GM12878 (cell line): ENCODE data around the gene MPEG1. TPM values are rescaled to one million over a fixed set of nuclear protein-coding genes. Genes with fewer than 3 reads are reported as not detected.

Experiments
- ATAC-seq: fragments of 200-7000 bp; cut with Tn5 transposase; 3 replicates; pipeline ENCODE4 v1.9.1; 2020; ENCODE audit warnings: mild to moderate bottlenecking, moderate library complexity
- BruUV-seq: library from RNA; stranded (reverse); fragments of 400-500 nt; replicated peaks from 2 replicates; lab custom pipeline; 2021; lab: Mats Ljungman, UMichigan
- CTCF ChIA-PET: fragments of 300-600 bp; sonication (Branson Sonifier 250); formaldehyde crosslinking; extraction: SDS; loops from one replicate; lab custom pipeline; 2021; ENCODE audit warnings: inconsistent platforms; lab: Yijun Ruan, JAX
- POLR2A ChIA-PET: fragments of 350-600 bp; formaldehyde crosslinking; extraction: SDS; loops from one replicate; lab custom pipeline; 2021; ENCODE audit warnings: inconsistent platforms; lab: Charles Lee
- RAD21 ChIA-PET: fragments of 300-600 bp; sonication (Branson Sonifier 250); formaldehyde crosslinking; loops from one replicate; lab custom pipeline; 2023; ENCODE audit warnings: antibody characterized with exemption; ENCODE audit not compliant: unreplicated experiment; lab: Charles Lee
- SMC1A ChIA-PET: fragments of 300-600 bp; sonication (Branson Sonifier 250); formaldehyde crosslinking; loops from one replicate; lab custom pipeline; 2023; ENCODE audit not compliant: unreplicated experiment, uncharacterized antibody; lab: Charles Lee
- DNase-seq: peaks from one replicate; pipeline ENCODE4 v3.0.0-alpha.2; 2011; ENCODE audit warnings: low read depth, low spot score
- FAIRE-seq: peaks from 3 replicates; lab custom pipeline; 2011; peaks lifted over from hg19 to GRCh38; lab: Jason Lieb, UNC
- H2AFZ ChIP-seq: 2 replicates; pipeline ENCODE4 v1.6.0; 2011; ENCODE audit warnings: low read depth, low read length, control low read depth; ENCODE audit not compliant: control insufficient read depth
- H3K27ac ChIP-seq: 2 replicates; pipeline ENCODE4 v1.5.1; 2011; ENCODE audit warnings: control low read depth; ENCODE audit not compliant: control insufficient read depth, insufficient read depth
- H3K27me3 ChIP-seq, 2 experiments: replicated peaks in 1 of 2; 2 replicates each; pipeline versions ENCODE4 v1.6.0 to v1.6.1; 2011; ENCODE audit warnings: low read length in 1 of 2; ENCODE audit not compliant: control insufficient read depth in 2 of 2, insufficient read depth in 2 of 2
- H3K36me3 ChIP-seq, 2 experiments: 2 replicates each; pipeline ENCODE4 v1.5.1; 2011; ENCODE audit warnings: low read length in 1 of 2; ENCODE audit not compliant: control insufficient read depth in 2 of 2, insufficient read depth in 2 of 2
- H3K4me1 ChIP-seq: 2 replicates; pipeline ENCODE4 v1.6.1; 2011; ENCODE audit warnings: mild to moderate bottlenecking, low read length, moderate library complexity, mixed read lengths; ENCODE audit not compliant: control insufficient read depth, insufficient read depth
- H3K4me2 ChIP-seq: 2 replicates; pipeline ENCODE4 v1.6.0; 2011; ENCODE audit warnings: control low read depth; ENCODE audit not compliant: control insufficient read depth, insufficient read depth
- H3K4me3 ChIP-seq: fragments of 200-600 bp; sonication (generic); 2 replicates; pipeline ENCODE4 v1.5.1; 2016
- H3K79me2 ChIP-seq: 2 replicates; pipeline ENCODE4 v1.6.0; 2011; ENCODE audit warnings: low read length; ENCODE audit not compliant: control insufficient read depth, insufficient read depth
- H3K9ac ChIP-seq: 2 replicates; pipeline ENCODE4 v1.8.0; 2011; ENCODE audit warnings: low read length, control low read depth, mixed read lengths; ENCODE audit not compliant: control insufficient read depth, insufficient read depth
- H3K9me3 ChIP-seq: replicated peaks from 3 replicates; pipeline ENCODE4 v1.5.1; 2011; ENCODE audit warnings: mild to moderate bottlenecking, low read length; ENCODE audit not compliant: control insufficient read depth, insufficient read depth
- H4K20me1 ChIP-seq: 2 replicates; pipeline ENCODE4 v1.6.0; 2011; ENCODE audit not compliant: control insufficient read depth, insufficient read depth
- ASH2L ChIP-seq: fragments of 300-600, 200-600 bp; sonication (generic); IDR thresholded peaks from 2 replicates; pipeline ENCODE4 v1.6.1; 2017; ENCODE audit warnings: low read depth, mild to moderate bottlenecking, borderline replicate concordance
- CBX3 ChIP-seq: fragments of 200-600 bp; sonication (generic); IDR thresholded peaks from 2 replicates; pipeline ENCODE4 v1.6.1; 2016; ENCODE audit warnings: low read depth, borderline replicate concordance
- CREM ChIP-seq: IDR thresholded peaks from 2 replicates; pipeline ENCODE4 v1.6.1; 2014; ENCODE audit warnings: antibody characterized with exemption, low read depth
- EP300 ChIP-seq, 2 experiments: fragments of 150-350 bp in 1 of 2; IDR thresholded peaks; 2 replicates each; pipeline ENCODE4 v1.6.1; 2011 to 2012; ENCODE audit warnings: low read depth in 2 of 2, low read length in 2 of 2, borderline replicate concordance in 1 of 2, improper control_type of control experiment in 1 of 2, inconsistent platforms in 1 of 2; ENCODE audit not compliant: control insufficient read depth in 1 of 2
- GABPA ChIP-seq: IDR thresholded peaks from 2 replicates; pipeline ENCODE4 v1.6.1; 2014; ENCODE audit warnings: antibody characterized with exemption, low read depth, mild to moderate bottlenecking, inconsistent platforms
- HCFC1 ChIP-seq: fragments of 150-350 bp; IDR thresholded peaks from 2 replicates; pipeline ENCODE4 v1.6.1; 2014; ENCODE audit warnings: low read length
- IRF3 ChIP-seq: fragments of 450-650 bp; IDR thresholded peaks from 2 replicates; pipeline ENCODE4 v1.6.1; 2014; ENCODE audit warnings: mild to moderate bottlenecking
- LARP7 ChIP-seq: fragments of 450-650 bp; IDR thresholded peaks from 2 replicates; pipeline ENCODE4 v1.6.1; 2017; ENCODE audit warnings: mild to moderate bottlenecking
- MXI1 ChIP-seq: fragments of 150-350 bp; IDR thresholded peaks from 2 replicates; pipeline ENCODE4 v1.6.1; 2011; ENCODE audit warnings: low read depth, mild to moderate bottlenecking, inconsistent platforms, low read length, improper control_type of control experiment
- NFXL1 ChIP-seq: fragments of 450-650 bp; IDR thresholded peaks from 2 replicates; pipeline ENCODE4 v1.6.1; 2017; ENCODE audit warnings: antibody characterized with exemption, mild to moderate bottlenecking, borderline replicate concordance
- NRF1 ChIP-seq: conservative IDR thresholded peaks from 2 replicates; pipeline ENCODE4 v1.6.1; 2011; ENCODE audit warnings: mild to moderate bottlenecking, low read depth, low read length, improper control_type of control experiment
- SIN3A ChIP-seq: IDR thresholded peaks from 2 replicates; pipeline ENCODE4 v1.6.1; 2012; ENCODE audit warnings: low read depth, low read length, improper control_type of control experiment
- TCF12 ChIP-seq: IDR thresholded peaks from 2 replicates; pipeline ENCODE4 v1.6.1; 2011; ENCODE audit warnings: low read depth, mild to moderate bottlenecking, low read length
- WGBS: methylation state at CpG from one replicate; pipeline ENCODE4 v1.1.6; 2016; ENCODE audit warnings: low lambda C conversion rate; ENCODE audit not compliant: insufficient replicate concordance, insufficient coverage; ENCODE audit errors: missing lambda C conversion rate; 5-methylcytosine and 5-hydroxymethylcytosine counted together
- in situ Hi-C: fragments of 300-500 bp; cut with MboI; formaldehyde crosslinking; loops from 9 replicates; pipeline ENCODE4 v1.14.3; 2018; ENCODE audit warnings: mixed read lengths
- intact Hi-C: fragments of 100-400 bp; cut with micrococcal nuclease; formaldehyde crosslinking; loops from one replicate; pipeline ENCODE4 v1.14.2; 2022; ENCODE audit not compliant: unreplicated experiment
- polyA plus RNA-seq, 11 experiments: library from polyadenylated mRNA; depleted of rRNA in 4 of 11; unstranded in 6 of 11; stranded (reverse) in 5 of 11; fragments of >200 nt; fragmentation: Nextera tagmentation in 4 of 11; fragmentation: Illumina TruSeq in 1 of 11; extraction: Ambion mirVana in 4 of 11; extraction: Trizol in 1 of 11; gene quantifications; 1 replicate in 1 of 11; 2 replicates in 10 of 11; pipeline versions ENCODE4 v1.2.1 to v1.2.3, GENCODE V29; 2011 to 2016; ENCODE audit warnings: inconsistent platforms in 2 of 11, missing spikeins in 2 of 11, low read depth in 1 of 11
- total RNA-seq, 4 experiments: library from RNA; depleted of rRNA in 3 of 4; stranded (reverse); fragments of >200 nt in 3 of 4; fragmentation: Illumina TruSeq in 1 of 4; extraction: Trizol in 1 of 4; gene quantifications; 2 replicates each; pipeline versions ENCODE4 v1.2.1 to v1.2.3, GENCODE V29; 2013 to 2021
- TF ChIP-seq, protein P1 (sequence below): fragments of 450-650 bp; IDR thresholded peaks from 2 replicates; pipeline ENCODE4 v1.6.1; 2016; ENCODE audit warnings: mild to moderate bottlenecking, moderate library complexity, borderline replicate concordance
- TF ChIP-seq, protein P2 (sequence below): IDR thresholded peaks from 2 replicates; pipeline ENCODE4 v1.6.1; 2011; ENCODE audit warnings: borderline replicate concordance, low read depth, mild to moderate bottlenecking, moderate library complexity, mixed read lengths, low read length; ENCODE audit not compliant: insufficient read depth; ENCODE audit errors: extremely low read length

MPEG1 gene
- total and polyA plus RNA-seq, 10 of the 15 experiments (the other 5 are each of a cell fraction or from before 2014, with no cell fraction given): 1.3 to 15.6 (median 11.7) TPM; not detected in 1

DNA sequence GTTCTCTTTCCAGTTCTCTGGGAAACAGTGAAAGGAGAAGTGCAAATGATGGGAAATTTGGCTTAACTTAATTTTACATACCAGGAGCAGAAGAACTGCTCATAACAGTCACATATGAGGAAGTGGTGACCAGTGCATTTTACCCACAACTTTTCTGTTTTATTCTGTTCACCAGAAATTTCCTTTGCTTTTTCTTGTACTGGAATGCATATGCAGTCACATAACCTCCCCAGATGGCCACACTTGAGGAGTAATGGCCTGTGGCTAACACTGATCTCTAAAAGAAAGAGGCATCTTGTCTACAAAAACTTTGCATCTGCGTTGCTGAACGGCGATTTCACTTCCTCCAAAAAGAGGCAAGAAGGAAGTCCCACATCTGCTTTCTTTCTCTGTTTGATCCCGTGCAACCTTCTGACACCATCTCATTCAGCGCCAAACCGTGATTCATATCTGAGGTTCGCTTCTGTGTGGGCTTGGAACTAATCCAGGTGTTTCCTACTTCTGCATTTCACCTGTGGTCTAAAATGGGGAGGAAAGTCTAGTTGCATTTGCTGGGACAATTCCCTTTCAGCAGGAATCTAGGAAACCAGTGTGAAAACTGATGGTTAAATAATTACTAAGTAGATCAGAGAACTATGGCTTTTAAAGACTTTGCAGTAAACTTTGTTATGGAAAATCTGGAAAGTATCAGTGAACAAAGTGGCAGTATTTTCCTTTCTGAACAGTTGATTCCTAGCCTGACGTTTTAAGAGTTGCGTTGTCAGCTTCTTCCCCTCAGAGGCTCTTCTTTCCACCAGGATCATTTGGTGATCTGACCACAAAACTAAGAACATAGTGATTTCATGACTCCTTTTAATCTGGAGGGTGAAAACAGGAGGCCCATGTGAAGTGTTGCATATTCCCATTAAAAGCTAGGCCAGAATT, 4.2 kb upstream of the MPEG1 start:
- H3K4me3 ChIP-seq: no peak overlapping the region
- H3K4me1 ChIP-seq: peaks cover 76% of the 10 kb centered on the region
- H3K9me3 ChIP-seq: no peaks in the 10 kb centered on the region
- no peaks in the 10 kb centered on the region for H3K27me3 ChIP-seq
- intact Hi-C loops: loop anchor here (1.0 to 10.0 kb wide), 5 partner anchors 17 to 448 kb away; partner anchors contain the start of genes FAM111B and PATL1
- 5% methylated on average over 9 of the region's 9 CpGs for WGBS
- H3K27ac ChIP-seq: peak overlapping the region; percentile 91
- ChIA-PET SMC1A (interaction anchor here (1.1 kb wide), 4 partner anchors 30 to 64 kb away, joined by 3 read pairs; no protein-coding TSS in a partner anchor), RAD21 (interaction anchor here (1.0 to 2.3 kb wide), 3 partner anchors 46 to 56 kb away, joined by 3 to 15 read pairs (median 4); partner anchors contain the start of gene DTX4), CTCF (interaction anchor here (1.3 to 7.9 kb wide), 4 partner anchors 18 to 48 kb away, joined by 3 to 43 read pairs (median 21); partner anchors contain the start of gene DTX4), POLR2A (interaction anchor here (0.7 to 1.0 kb wide), 2 partner anchors 14 to 22 kb away, joined by 3 read pairs; no protein-coding TSS in a partner anchor)
- no TSS peak for BruUV-seq
- in situ Hi-C loops: loop anchor here (10.0 kb wide), 1 partner anchor 338 kb away; no protein-coding TSS in a partner anchor
- H3K36me3 ChIP-seq: no peaks in the 10 kb centered on the region
- no peak overlapping the region for H2AFZ ChIP-seq
- FAIRE-seq: peak; percentile 94
- peak overlapping the region; percentile 34; the same call in 1 of the 2 replicates for H3K4me2 ChIP-seq
- H4K20me1 ChIP-seq: no peaks in the 10 kb centered on the region
- peaks cover 6% of the 10 kb centered on the region for H3K79me2 ChIP-seq
- H3K9ac ChIP-seq: peak overlapping the region; percentile 55
- peak; percentile 88 for ATAC-seq
- peak; percentile 99 for DNase-seq
- no peak for TF ChIP-seq HCFC1
- no peak for TF ChIP-seq SIN3A
- TF ChIP-seq MXI1: peak; percentile 80; the same call in 1 of the 2 replicates
- TF ChIP-seq CREM: peak; percentile 96
- TF ChIP-seq IRF3: no peak
- TF ChIP-seq ASH2L: no peak
- no peak for TF ChIP-seq CBX3
- TF ChIP-seq TCF12: peak; percentile 99
- TF ChIP-seq, protein P1, sequence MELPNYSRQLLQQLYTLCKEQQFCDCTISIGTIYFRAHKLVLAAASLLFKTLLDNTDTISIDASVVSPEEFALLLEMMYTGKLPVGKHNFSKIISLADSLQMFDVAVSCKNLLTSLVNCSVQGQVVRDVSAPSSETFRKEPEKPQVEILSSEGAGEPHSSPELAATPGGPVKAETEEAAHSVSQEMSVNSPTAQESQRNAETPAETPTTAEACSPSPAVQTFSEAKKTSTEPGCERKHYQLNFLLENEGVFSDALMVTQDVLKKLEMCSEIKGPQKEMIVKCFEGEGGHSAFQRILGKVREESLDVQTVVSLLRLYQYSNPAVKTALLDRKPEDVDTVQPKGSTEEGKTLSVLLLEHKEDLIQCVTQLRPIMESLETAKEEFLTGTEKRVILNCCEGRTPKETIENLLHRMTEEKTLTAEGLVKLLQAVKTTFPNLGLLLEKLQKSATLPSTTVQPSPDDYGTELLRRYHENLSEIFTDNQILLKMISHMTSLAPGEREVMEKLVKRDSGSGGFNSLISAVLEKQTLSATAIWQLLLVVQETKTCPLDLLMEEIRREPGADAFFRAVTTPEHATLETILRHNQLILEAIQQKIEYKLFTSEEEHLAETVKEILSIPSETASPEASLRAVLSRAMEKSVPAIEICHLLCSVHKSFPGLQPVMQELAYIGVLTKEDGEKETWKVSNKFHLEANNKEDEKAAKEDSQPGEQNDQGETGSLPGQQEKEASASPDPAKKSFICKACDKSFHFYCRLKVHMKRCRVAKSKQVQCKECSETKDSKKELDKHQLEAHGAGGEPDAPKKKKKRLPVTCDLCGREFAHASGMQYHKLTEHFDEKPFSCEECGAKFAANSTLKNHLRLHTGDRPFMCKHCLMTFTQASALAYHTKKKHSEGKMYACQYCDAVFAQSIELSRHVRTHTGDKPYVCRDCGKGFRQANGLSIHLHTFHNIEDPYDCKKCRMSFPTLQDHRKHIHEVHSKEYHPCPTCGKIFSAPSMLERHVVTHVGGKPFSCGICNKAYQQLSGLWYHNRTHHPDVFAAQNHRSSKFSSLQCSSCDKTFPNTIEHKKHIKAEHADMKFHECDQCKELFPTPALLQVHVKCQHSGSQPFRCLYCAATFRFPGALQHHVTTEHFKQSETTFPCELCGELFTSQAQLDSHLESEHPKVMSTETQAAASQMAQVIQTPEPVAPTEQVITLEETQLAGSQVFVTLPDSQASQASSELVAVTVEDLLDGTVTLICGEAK: no peak; the same call in 1 of the 2 replicates
- TF ChIP-seq LARP7: no peak
- TF ChIP-seq GABPA: peak; percentile 67; the same call in 1 of the 2 replicates
- TF ChIP-seq EP300 (IDR thresholded peaks at IDR 0.05; ENCODE audit: borderline replicate concordance in 1 of 2, control insufficient read depth in 1 of 2, low read depth in 2 of 2, low read length in 2 of 2): peak; percentile 99 to 100
- TF ChIP-seq NRF1: no peak
- TF ChIP-seq, protein P2, sequence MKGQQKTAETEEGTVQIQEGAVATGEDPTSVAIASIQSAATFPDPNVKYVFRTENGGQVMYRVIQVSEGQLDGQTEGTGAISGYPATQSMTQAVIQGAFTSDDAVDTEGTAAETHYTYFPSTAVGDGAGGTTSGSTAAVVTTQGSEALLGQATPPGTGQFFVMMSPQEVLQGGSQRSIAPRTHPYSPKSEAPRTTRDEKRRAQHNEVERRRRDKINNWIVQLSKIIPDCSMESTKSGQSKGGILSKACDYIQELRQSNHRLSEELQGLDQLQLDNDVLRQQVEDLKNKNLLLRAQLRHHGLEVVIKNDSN: no peak
- TF ChIP-seq NFXL1: no peak
